SU-DHL-6 (cell line): Measurements from ENCODE around the gene DAPK2.

Source experiments
- H2AFZ ChIP-seq: fragments of 200-600 bp; sonication (generic); 2 replicates; pipeline ENCODE4 v1.6.1; 2014; ENCODE audit warnings: low read depth, mild to moderate bottlenecking, moderate library complexity, mixed read lengths, antibody characterized with exemption, low read length; ENCODE audit not compliant: severe bottlenecking
- H3F3A ChIP-seq: fragments of 200-600 bp; shearing (Covaris generic); 2 replicates; pipeline ENCODE4 v1.6.0; 2016; ENCODE audit warnings: antibody characterized with exemption, mild to moderate bottlenecking; ENCODE audit not compliant: insufficient read depth
- H3K27ac ChIP-seq: fragments of 200-600 bp; sonication (generic); 2 replicates; pipeline ENCODE4 v1.5.1; 2016; ENCODE audit warnings: low read depth, mild to moderate bottlenecking, low read length, moderate library complexity, mixed read lengths
- H3K27me3 ChIP-seq: fragments of 200-600 bp; sonication (generic), shearing (Covaris generic); 2 replicates; pipeline ENCODE4 v1.6.0; 2014; ENCODE audit warnings: mild to moderate bottlenecking, low read length
- H3K36me3 ChIP-seq: fragments of 200-600 bp; sonication (generic); 2 replicates; pipeline ENCODE4 v1.6.1; 2014; ENCODE audit warnings: mild to moderate bottlenecking, low read length, mixed read lengths
- H3K4me2 ChIP-seq: fragments of 300-600, 200-600 bp; shearing (Covaris generic), sonication (generic); 2 replicates; pipeline ENCODE4 v1.6.0; 2014; ENCODE audit warnings: low read length, low read depth, mild to moderate bottlenecking; ENCODE audit not compliant: poor library complexity, severe bottlenecking
- H3K4me3 ChIP-seq: fragments of 200-600 bp; sonication (generic); 2 replicates; pipeline ENCODE4 v1.5.1; 2014; ENCODE audit warnings: antibody characterized with exemption, low read length, mild to moderate bottlenecking, mixed read lengths; ENCODE audit not compliant: insufficient read depth, poor library complexity, severe bottlenecking
- H3K79me2 ChIP-seq: fragments of 200-600 bp; sonication (generic); 2 replicates; pipeline ENCODE4 v1.6.1; 2014; ENCODE audit warnings: mild to moderate bottlenecking, low read length, moderate library complexity; ENCODE audit not compliant: insufficient read depth
- H3K9ac ChIP-seq: fragments of 200-600 bp; sonication (generic); 2 replicates; pipeline ENCODE4 v1.7.0; 2014; ENCODE audit warnings: mild to moderate bottlenecking, low read length
- H3K9me2 ChIP-seq: fragments of 200-600 bp; sonication (generic); replicated peaks from 2 replicates; pipeline ENCODE4 v1.6.1; 2014; ENCODE audit warnings: low read length; ENCODE audit not compliant: insufficient read depth
- H3K9me3 ChIP-seq: fragments of 200-600 bp; sonication (generic); 2 replicates; pipeline ENCODE4 v1.6.1; 2014; ENCODE audit warnings: low read length, mixed read lengths; ENCODE audit not compliant: insufficient read depth
- H4K20me1 ChIP-seq: fragments of 200-600 bp; sonication (generic); 2 replicates; pipeline ENCODE4 v1.6.1; 2014; ENCODE audit warnings: low read depth, mild to moderate bottlenecking, antibody characterized with exemption, low read length, moderate library complexity, mixed read lengths
- CTCF ChIP-seq: fragments of 200-600 bp; sonication (generic); IDR thresholded peaks from one replicate; pipeline ENCODE4 v1.5.1; 2017; ENCODE audit warnings: antibody characterized with exemption, mild to moderate bottlenecking, low read length, moderate library complexity; ENCODE audit not compliant: insufficient read depth, poor library complexity, severe bottlenecking
- EZH2phosphoT487 ChIP-seq: fragments of 200-600 bp; sonication (generic), shearing (Covaris generic); conservative IDR thresholded peaks from 2 replicates; pipeline ENCODE4 v1.6.1; 2018; ENCODE audit warnings: mild to moderate bottlenecking, antibody characterized with exemption, low read length, moderate library complexity, mixed read lengths

The DAPK2 gene

GRCh38 chr15:63942486-63943365 lies 103.6 kb downstream of the DAPK2 start:
- Histone ChIP-seq H3K4me2 (no peak overlapping the region), H3K79me2 (no peaks in the 10 kb centered on the region), H3K36me3 (no peaks in the 10 kb centered on the region), H3K9ac (no peak overlapping the region), H3K27me3 (no peaks in the 10 kb centered on the region), H3F3A (no peaks in the 10 kb centered on the region), H3K9me3 (no peaks in the 10 kb centered on the region), H4K20me1 (no peaks in the 10 kb centered on the region), H2AFZ (no peak overlapping the region), H3K27ac (no peak overlapping the region), H3K4me3 (no peak overlapping the region), H3K9me2 (no peaks in the 10 kb centered on the region)
- TF ChIP-seq CTCF, result no peak
- TF ChIP-seq EZH2phosphoT487, result no peak

- Histone ChIP-seq H3K36me3 (no peaks in the 10 kb centered on the region), H4K20me1 (no peaks in the 10 kb centered on the region), H3K9me2 (no peaks in the 10 kb centered on the region), H2AFZ (no peak overlapping the region), H3K79me2 (no peaks in the 10 kb centered on the region), H3K4me3 (no peak overlapping the region), H3K27me3 (no peaks in the 10 kb centered on the region), H3K4me2 (no peak overlapping the region), H3K9me3 (no peaks in the 10 kb centered on the region), H3F3A (no peaks in the 10 kb centered on the region), H3K27ac (no peak overlapping the region), H3K9ac (no peak overlapping the region)
- no peak for TF ChIP-seq EZH2phosphoT487
- TF ChIP-seq CTCF, result no peak
Observed at GRCh38 chr15:63941698-63942465, 104.4 kb downstream of the DAPK2 start.

- Histone ChIP-seq H3K27ac (no peak overlapping the region), H3K4me2 (no peak overlapping the region), H3K9me3 (no peaks in the 10 kb centered on the region), H3K79me2 (no peaks in the 10 kb centered on the region), H3K9me2 (no peaks in the 10 kb centered on the region), H3K4me3 (no peak overlapping the region), H3K27me3 (no peaks in the 10 kb centered on the region), H3K36me3 (no peaks in the 10 kb centered on the region), H3K9ac (no peak overlapping the region), H3F3A (no peaks in the 10 kb centered on the region), H2AFZ (no peak overlapping the region), H4K20me1 (no peaks in the 10 kb centered on the region)
- no peak for TF ChIP-seq EZH2phosphoT487
- TF ChIP-seq CTCF, result no peak
Observed at GRCh38 chr15:63940966-63941620, 105.2 kb downstream of the DAPK2 start.
